ENCODE data around the gene FTO.
"Not testable (repeated sequence)": the region's sequence is repeated elsewhere in the genome, so short reads cannot be mapped to it uniquely, and the experiment has no call there.

Gene FTO

DNA sequence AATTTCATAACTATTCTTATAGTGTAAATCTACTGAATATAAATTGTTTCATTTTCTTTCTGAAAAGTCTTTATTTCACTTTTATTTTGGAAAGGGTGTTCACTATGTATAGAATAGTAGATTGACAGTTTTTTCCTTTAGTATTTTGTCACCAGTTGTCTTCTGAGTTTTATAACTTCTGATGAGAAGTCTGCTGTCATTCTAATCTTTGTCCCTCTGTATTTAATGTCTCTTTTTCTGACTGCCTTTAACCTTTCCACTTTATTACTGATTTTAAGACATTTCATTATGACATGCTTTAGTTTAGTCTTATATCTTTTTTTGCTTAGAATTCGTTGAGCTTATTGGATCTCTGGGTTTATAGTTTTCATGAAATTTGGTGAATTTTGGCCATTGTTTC lies 166.9 kb downstream of the FTO start:
- DNase-seq = no peak

DNA sequence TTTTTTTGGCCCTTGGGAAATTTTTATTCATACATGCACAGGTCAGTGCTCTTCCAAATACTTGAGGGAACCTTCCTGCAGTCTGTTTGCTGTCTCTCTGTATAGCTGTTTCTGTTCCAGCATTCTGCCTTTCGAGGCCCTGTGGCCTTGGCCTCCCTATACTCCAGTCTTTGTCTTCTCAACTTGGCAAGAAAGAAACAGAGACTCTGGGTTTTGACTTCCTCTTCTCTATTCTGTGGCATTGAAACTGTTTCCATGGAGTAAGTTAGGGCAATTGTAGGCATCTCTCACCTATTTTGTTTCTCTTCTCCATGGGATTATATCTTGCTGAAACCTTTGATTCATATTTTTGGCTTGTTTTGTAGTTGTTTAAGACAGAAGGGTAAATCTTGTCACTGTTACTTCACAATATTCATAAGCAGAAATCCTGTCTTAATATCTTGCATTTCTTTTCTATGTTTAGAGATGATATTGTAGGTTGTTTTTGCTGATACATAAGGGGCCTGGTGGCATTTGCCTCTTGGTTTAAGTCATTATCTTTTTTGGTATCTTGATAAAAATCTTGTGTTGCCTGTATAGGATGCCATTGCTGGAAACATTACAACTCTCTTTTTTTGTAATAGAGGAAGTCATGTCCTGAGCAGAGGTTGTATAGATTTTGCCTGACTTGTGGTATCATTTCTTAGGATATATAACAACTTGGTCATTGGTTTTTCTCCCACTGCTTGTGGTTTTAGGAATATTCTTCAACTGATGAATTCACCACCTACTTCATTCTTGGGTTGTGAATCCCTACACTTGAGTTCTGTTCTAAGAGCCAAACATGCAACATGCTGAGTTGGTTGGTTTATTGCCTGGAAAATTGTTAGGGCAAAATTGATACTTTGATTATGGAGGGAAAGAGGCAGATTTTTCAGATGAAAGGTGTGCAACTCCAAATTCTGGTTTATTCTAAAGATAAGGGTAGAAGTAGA lies 168.6 kb downstream of the FTO start:
- DNase-seq = no peak

DNA sequence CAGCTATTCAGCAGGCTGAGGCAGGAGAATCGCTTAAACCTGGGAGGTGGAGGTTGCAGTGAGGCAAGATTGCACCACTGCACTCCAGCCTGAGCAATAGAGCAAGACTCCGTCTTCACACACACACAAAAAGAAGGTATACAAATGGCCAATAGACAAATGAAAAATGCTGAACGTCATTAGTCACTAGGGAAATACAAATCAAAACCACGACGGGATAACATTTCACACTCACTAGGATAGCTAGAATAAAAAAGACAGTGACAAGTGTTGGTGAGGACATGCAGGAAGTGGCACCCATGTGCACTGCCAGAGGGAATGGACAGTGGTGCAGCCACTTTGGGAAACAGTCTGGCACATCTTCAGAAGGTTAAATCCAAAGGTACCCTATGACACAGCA lies 172.9 kb downstream of the FTO start:
- no peak for DNase-seq

- no peak for DNase-seq
Observed at GRCh38 chr16:53878216-53878615, 174.3 kb downstream of the FTO start.

DNA sequence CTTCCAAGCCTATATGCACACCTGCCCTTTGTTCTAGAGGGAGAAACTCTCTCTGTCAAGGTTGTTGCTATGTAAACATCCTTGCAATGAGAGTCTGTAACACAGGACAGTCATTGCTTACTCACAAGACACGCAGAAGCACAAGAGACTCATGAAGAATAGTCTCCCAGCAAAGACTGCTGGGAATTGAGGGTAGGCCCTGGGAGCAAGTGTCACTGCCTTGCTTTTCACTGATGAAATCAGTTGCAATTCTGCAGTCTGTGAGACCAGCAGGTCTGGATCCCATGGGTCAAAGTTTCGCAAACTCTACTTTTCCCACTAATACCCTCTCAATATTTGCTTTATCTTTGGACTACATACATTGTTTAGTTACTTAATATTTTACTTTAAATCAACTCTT lies 177.4 kb downstream of the FTO start:
- no peak for DNase-seq

DNA sequence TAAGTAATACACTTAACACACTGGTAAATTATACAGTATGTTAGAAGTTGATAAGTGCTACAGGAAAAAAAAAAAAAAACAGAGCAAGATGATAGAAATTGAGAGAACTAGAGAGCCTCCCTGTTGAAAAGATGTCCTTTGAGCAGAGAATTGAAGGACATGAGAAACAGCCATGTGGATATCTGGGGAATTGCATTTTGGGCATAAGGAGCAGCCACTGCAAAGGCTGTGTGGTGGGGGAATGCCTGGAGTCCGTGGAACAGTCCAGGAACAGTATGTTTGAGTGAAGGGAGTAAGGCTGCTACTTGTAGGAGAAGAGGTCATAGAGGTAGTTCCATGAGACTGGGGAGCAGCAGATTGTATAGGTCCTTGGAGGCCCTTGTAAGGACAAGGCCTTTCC lies 178.4 kb downstream of the FTO start:
- no peak for DNase-seq

- no peak for DNase-seq
Observed at GRCh38 chr16:53884748-53885147, 180.8 kb downstream of the FTO start.

GRCh38 chr16:53886482-53887378 lies 182.8 kb downstream of the FTO start:
- no peak for DNase-seq

DNA sequence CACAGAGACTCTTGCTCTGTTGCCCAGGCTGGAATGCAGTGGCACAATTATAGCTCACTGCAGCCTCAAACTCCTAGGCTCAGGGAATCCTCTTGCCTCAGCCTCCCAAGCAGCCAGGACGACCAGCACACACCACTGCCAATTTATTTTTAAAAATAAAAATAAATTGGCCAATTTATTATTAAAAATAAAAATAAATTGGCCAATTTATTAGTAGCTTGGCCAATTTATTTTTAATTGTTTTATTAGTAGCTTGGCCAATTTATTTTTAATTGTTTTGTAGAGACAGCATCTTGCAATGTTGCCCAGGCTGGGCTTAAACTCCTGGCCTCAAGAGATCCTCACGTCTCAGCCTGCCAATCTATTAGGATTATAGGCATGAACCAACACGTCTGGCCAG lies 184.3 kb downstream of the FTO start:
- no peak for DNase-seq

DNA sequence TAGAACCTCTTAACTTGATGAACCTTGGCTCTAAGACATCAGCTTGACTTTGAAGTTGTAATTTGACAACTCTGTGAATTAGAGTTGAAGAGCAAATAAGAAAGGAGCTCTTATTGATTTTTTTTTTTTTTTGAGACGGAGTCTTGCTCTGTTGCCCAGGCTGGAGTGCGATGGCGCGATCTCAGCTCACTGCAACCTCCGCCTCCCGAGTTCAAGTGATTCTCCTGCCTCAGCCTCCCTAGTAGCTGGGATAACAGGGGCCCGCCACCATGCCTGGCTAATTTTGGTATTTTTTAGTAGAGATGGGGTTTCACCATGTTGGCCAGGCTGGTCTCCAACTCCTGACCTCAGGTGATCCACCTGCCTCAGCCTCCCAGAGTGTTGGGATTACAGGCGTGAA lies 186.9 kb downstream of the FTO start:
- DNase-seq = not testable (repeated sequence)

DNA sequence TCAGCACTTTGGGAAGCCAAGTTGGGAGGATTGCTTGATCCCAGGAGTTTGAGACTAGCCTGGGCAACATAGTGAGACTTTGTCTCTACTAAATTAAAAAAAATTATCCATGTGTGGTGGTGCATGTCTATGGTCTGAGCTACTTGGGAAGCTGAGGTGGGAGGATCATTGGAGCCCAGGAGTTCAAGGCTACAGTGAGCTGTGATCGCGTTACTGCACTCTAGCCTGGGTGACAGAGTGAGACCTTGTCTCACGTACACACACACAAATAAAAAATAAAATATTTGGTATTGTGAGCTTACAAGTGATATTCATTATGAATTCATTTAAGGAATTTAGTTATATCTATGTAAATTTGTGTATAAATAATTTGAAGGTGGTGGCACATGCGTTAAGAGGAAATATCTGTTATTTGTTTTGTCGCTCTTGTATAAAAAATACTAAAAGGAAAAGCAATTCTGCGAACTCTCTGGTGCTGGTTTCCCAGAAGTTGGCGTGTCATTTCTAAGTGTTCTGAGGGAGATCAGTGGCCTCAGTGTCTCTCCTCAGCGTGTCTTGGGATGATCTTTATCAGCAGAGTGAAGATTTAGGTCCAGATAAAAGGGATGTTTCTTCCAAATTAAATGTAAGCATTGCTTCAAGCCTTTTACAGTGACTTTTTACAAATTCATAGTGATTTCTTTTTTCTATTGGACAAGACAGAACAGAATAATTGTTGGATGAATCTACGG lies 187.6 kb downstream of the FTO start:
- DNase-seq = peak in 1 of 5 donors; percentile 57

- DNase-seq = peak in 4 of 5 donors; percentile 8 to 57 (median 19)
Observed at GRCh38 chr16:53892155-53892554, 188.2 kb downstream of the FTO start.

DNA sequence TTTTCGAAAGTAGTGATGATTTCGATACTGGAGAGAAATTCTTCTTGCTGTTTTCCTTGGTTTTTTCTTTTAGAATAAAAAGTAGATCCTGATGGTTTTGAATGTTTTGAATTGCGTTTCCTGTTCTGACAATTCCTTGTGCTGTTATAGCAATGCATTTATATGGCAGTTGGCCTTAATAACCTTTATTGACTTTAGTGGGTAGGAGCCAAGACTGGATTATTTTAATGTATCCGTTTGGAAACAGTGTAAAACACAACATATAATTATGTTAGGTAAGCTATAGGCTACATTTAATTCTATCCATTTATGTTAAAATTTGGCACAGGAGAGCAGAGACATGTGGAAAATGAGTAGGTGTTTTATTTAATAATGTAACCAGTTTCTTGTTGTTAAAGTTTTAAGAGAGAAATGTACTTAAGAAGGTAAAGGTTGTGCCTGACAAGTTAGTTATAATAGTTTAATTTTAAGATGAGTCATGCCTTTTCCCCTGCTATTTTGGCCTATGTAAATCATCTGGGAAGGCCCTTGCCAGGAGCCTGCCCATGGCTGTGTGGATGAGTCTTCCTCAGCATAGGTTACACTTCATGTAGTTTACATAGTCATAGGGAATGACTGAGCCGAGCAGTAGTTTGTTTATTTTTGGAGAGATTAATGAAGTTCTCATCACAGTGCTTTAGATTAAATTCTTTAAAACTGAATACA lies 189.9 kb downstream of the FTO start:
- DNase-seq = no peak

- DNase-seq = no peak
Observed at GRCh38 chr16:53894686-53895085, 190.7 kb downstream of the FTO start.

DNA sequence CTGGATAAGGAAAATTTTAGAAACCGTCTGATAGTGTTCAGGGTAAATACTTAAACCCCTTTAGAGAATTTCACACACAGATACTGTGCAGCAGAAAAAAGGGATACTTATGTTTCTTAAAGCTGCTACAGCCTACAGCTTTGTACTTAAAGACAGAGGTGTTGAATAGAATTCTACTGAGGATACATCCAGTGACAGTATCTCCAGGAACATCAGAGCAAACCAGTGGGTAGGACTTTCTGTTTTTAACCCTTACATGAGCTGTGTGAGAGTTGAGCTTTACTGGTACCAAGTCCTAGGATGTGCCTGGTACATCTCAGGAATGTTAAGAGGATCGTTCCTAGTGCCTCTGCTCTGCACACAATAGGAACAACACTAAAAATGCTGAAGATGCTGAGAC lies 191.5 kb downstream of the FTO start:
- DNase-seq = no peak

DNA sequence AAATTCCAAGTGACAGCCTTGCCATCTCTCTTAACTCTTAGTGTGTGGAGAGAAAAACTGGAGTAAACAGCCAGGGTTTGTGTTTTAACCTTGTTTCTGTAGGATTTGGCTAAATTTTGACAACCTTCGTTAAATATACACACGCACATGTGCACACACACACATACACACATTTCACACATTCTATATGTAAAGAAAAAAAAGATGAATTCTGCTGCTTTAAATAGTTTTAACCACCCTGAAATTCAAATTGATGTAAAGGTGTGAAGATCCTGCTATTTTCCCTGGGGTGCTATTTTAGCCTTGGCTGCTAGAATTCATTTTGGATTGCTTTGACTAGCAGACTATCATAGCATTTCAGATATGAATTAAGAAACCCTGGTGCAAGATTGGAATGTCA lies 191.9 kb downstream of the FTO start:
- DNase-seq = no peak

- no peak for DNase-seq
Observed at GRCh38 chr16:53896722-53897121, 192.8 kb downstream of the FTO start.

DNA sequence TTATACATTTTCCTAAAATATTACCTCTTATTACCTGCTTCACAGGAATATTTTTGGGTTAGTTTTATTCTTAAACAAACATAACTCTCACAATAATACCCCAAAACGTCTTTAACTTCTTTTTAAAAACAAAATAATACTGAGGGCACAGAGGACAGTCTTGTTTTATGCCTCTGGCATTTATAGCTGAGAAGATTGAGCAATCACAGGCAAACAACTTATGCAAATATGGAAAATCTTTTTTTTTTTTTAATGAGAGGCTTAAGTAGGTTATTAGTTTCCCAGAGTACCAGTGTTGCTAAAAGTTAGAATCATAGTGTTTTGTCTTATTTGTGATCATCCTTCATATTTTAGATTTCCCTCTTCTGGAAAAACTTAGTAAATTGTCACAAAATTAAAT lies 195.0 kb downstream of the FTO start:
- DNase-seq = no peak

DNA sequence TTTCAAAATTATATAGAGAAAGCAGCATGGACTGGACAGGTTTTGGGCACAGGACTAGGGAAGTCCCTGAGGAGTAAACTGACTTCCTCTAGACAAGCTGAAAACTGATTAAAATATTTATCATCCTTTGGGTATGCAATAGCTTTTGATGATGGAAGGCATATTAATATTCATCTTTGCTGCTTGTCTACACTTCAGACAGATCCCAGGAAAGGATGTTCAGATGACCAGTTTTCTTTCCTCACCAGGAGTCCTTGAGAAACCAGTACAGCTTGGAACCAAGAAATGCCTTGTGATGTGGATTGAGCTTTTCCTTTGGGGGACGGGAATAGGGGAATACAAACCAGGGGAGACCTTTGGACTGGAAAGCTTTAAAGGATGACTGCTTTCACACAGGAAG lies 195.5 kb downstream of the FTO start:
- DNase-seq = no peak

GRCh38 chr16:53900667-53901066 lies 196.7 kb downstream of the FTO start:
- DNase-seq = no peak

DNA sequence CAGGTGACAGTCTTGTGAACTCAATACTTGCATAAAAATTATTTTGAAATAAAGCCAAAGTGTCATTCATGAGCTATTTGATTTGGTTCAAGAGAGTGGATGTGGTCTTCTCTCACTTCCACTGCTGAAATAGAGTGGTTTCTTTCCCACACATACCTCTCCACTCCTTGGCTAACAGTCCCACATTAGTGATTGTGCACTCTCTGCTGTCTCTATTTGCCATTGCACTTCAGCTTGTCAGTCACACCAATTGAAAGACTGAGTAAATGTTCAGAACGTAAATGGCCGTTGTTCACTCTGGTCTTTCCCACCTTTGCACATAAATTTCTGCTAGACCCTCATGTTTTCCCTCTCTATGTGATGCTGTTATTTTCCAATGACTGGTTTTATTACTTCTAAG lies 197.5 kb downstream of the FTO start:
- no peak for DNase-seq

DNA sequence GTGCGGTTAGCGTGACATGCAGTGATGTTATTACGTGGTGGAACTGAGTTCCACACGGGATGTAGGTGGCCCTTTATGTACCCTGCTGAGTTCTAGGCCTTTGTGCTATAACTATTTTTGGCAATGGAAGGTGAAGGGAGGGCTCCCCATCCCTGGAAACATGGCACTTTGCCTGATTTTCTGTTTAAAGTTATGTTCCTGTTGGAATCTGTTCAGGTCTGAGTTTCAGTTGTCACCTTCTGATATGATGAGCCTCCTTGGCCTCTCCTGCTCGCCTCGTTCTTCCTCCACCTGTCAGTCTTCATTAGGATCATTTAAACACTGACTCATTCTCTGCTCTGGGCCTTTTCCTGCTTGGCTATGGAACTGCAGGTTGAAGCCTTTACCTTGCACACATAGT lies 200.6 kb downstream of the FTO start:
- DNase-seq = no peak

All from T-helper 1 cell (primary cell).